ENCODE measurements around the gene AEBP1. TPM values are rescaled to one million over a fixed set of nuclear protein-coding genes. Genes with fewer than 3 reads are reported as not detected.

The AEBP1 gene
- total RNA-seq, 1 donor from 2014 or later = 56.3 TPM

DNA sequence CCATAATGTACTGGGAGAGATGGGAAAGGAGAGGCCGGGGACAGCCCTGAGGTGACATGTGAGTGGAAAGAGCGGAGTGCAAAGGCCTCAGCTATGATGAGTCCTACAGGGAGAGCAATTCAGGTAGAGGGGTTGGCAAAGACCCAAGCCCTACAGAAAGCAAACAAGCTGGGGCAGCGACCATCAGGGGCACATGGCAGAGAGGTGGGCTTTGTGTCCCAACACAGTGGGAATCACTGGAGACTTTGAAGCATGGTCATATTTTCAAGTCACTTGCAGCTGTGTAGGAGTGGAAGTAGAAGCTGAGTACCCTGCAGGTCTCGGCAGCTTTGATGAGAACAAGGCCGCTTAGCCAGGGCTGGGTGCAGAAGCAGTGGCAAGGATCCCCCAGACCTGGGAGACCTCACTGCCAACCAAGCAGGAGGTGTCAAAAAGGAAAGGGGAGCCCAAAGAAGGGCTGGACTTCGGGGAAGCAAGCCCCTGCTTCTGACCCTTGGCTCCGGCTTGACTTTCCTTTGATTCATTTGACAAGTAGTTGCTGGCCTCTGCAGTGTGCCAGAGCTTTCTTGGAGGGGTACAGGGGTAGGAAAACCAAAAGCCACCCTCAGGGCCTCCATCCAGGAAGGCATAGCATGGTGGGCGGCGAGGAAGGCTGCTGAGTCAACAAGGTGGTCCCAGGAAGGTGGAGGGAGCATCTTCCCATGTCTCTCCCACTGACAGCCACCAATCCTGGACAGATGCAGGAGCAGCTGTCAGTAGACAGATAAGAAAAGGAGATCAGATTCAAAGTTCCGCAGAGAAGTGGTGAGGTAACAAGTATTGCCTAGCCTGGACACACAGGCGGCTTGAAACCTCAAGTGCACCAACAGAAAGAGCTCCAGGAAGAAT, 36.8 kb upstream of the AEBP1 start:
- no peak for DNase-seq

DNA sequence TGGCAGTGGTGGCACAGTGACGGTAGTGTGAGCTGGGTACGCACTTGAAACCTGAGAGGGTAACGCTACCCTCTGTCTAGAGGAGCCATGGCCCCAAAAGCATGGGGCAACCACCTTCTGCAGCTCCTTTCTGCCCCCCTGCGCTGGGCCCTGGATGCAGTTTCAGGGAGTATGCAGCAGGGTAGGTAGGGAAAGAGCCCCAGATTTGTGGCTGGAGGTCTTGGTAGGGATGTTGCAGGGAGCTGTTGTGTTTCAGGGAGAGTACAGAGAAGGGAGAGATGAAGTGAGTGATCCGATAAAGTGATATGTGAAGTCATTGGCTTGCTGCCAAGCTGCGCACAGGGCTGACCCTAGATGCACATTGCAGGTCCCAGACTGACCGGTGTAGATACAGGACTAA, 36.1 kb upstream of the AEBP1 start:
- no peak for DNase-seq

DNA sequence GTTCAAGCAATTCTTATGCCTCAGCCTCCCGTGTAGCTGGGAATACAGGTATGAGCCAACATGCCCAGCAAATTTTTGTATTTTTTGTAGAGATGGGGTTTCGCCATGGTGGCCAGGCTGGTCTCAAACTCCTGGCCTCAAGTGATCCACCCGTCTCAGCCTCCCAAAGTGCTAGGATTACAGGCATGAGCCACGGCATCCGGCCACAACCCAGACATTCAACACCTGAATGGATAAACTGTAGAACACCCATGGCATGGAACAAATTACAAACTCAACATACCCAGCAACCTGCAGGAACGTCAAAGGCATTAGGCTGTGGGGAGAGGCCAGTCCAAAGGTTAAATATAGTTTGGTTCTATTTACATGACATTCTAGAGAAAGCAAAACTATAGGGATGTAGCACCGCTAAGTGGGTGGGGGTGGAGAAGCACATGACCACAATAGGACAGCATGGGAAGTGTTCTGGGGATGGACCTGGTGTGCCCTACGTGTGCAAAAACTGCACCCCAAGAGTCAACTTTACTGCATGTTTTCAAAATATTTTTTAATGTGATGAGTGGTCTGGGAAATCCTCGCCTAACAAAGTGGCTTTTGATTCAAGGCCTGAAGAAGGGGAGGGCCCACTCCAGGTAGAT, 32.3 kb upstream of the AEBP1 start:
- DNase-seq = no peak

GRCh38 chr7:44072364-44073231, 31.5 kb upstream of the AEBP1 start:
- DNase-seq = peak; percentile 15

GRCh38 chr7:44073664-44074348, 30.3 kb upstream of the AEBP1 start:
- no peak for DNase-seq

GRCh38 chr7:44074349-44074695, 29.8 kb upstream of the AEBP1 start:
- no peak for DNase-seq

GRCh38 chr7:44075296-44076075, 28.7 kb upstream of the AEBP1 start:
- DNase-seq = no peak

- DNase-seq = no peak
These were observed 27.8 kb upstream of the AEBP1 start for GRCh38 chr7:44076101-44076895.

DNA sequence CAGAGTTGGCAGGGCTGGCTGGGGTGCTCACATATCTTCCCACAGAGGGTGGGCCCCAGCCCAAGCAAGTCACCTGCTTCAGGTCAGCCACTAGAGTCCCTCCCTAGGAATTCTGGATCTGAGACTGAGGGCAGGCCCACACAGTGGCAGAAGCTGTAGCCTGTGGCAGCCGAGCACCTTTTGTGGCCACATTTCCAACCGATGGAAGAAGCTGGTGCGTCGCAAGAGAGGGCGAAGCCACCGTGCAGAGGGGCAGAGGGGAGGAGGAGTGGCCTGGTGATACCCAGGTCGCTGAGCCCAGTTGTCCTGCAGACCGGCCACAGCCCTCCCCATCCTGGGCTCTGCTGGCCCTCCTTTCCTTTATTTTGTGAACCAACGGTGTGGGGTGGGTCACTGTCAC, 27.1 kb upstream of the AEBP1 start:
- no peak for DNase-seq

- no peak for DNase-seq
These were observed 26.5 kb upstream of the AEBP1 start for GRCh38 chr7:44077681-44078091.

- DNase-seq = no peak
These were observed 25.6 kb upstream of the AEBP1 start for GRCh38 chr7:44078521-44078920.

DNA sequence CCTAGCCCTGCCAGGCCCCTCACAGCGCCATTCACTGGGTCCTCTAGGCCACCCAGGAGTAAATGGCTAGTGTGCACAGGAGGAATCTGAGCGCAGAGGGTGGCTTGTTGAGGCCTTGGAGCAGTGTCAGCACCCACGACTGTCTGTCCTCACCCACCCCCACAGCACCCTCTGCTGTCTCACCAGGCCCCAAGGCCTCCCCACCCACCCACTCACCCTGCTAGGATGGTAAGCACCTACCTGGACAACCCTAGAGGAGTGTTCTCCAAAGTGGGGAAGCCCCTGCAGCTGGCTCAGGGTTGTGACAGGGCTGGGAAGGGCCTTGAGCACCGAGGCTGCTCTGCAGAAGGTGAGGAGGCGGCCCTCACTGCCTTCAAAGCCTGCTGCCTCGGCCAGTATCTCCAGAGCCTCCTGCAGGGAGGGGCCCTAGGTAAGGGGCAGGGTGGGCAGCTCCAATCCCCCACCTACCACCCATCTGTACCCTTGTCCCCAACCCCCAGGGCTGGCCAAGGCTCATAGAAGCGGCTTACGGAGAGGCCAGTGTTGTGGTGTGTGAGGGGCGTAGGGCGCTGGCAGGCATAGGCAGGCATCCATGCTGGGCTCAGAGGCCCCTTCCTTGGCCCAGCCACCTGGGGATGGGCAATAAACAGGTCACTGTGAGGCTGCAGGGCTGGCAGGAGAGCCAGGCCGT, 24.7 kb upstream of the AEBP1 start:
- no peak for DNase-seq

GRCh38 chr7:44080118-44080517, 24.0 kb upstream of the AEBP1 start:
- DNase-seq = no peak

- no peak for DNase-seq
These were observed 23.4 kb upstream of the AEBP1 start for GRCh38 chr7:44080686-44081265.

GRCh38 chr7:44081266-44081748, 22.8 kb upstream of the AEBP1 start:
- DNase-seq = no peak

DNA sequence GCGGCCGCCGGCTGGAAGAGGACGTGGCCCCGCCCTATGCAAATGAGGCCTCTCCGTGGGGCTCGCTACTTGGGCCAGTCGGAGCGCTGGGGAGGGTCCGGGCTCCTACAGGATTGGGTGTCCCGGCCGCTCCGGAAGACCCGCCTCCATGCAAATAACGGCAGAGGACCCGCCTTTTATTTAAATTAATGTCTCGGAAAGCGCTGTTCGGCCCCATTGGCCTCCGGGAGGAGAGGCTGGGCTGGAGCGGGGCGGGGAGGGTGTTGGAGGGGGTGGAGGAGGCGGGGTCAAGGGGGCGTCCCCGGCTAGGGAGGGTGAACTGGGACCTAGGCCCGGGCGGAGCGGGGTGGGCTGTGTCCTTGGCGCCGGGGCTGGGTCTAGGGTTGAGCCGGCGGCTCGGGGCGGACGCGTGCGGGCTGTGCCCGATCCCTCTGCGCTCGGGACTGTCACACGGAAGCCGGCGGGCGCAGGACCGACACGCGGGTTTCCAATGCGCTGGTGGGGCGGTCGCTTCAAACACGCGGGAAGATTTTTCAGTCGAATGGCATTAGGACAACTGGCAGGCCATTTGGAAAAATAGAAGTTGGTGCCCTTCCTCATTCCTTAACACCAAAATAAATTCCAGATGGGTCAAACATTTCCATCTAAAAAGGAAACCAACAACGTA, 21.5 kb upstream of the AEBP1 start:
- DNase-seq = peak; percentile 98

GRCh38 chr7:44083796-44084195, 20.3 kb upstream of the AEBP1 start:
- no peak for DNase-seq

GRCh38 chr7:44084701-44085100, 19.4 kb upstream of the AEBP1 start:
- DNase-seq = no peak

DNA sequence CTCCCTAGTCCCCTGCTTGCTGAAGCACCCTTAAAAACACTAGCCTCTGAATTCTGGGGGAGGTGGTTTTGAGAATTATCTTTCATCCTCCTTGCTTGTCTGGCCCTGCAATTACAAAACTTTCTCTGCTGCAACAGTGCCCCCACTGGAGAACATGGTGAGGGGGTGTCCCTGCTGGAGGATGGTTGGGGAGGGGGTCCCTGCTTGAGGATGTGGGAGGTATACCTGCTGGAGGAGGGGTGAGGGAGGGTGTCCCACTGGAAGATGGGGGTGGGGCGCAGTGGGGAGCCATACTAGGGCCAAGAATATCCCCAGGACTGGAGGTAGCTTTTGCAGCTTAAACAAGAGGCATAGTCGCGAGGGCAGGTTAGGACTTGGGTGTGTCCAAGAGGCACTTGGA, 18.6 kb upstream of the AEBP1 start:
- no peak for DNase-seq

All from skin of body (tissue), 2 donors.